NCI-H460 (cell line): ENCODE measurements around the gene DICER1. TPM values are rescaled to one million over a fixed set of nuclear protein-coding genes. Genes with fewer than 3 reads are reported as not detected.

ENCODE experiments used
- DNase-seq: peaks from one replicate; pipeline ENCODE4 v3.0.0-alpha.2; 2016; ENCODE audit warnings: low read depth; ENCODE audit errors: extremely low read depth
- small RNA-seq, 2 experiments: library from RNA; depleted of rRNA; stranded (forward); fragments of <200 nt; gene quantifications; one replicate each; pipeline ENCODE3, GENCODE V24; 2014
- total RNA-seq: library from RNA; depleted of rRNA; stranded (reverse); fragments of >200 nt; shearing (Covaris generic); gene quantifications from 2 replicates; pipeline ENCODE4 v1.2.3, GENCODE V29; 2014; rRNA removed

DICER1 gene
- total RNA-seq, 1 experiment from 2014 or later: 32.8 TPM

DNA sequence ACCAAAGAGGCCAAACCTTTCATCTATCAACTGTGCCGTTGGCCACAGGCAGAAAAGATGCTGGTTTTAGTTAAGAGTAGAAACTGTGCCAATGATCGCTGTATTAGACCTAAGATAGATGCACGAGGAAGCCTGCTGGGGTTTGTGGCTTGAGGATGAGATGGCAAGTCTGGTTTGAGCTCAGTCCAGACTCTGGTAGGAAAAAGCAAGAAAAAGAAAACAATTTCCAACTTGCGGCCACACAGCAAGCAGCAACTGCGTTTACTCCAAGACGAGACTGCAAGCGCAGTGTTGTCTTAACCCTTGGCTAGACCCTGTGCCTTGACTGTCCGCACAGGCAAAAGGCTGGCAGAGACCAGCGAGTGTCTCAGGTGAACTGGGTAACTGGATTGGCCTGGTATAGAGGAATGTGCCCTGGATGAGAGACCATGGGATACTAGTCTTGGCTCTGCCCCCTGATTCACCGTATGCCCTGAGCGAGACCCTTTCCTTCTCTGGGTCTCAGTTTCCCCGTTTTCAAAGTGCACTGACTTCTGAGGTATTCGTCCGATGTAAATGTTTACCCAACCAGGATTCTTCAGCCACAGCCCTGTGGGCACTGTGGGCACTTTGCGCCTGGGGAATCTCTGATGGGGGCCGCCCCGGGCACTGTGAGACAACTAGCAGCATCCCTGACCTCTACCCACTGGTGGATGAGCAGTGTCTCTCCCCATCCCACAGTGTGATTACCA is 113.4 kb downstream of the DICER1 start:
- DNase-seq: no peak

DNA sequence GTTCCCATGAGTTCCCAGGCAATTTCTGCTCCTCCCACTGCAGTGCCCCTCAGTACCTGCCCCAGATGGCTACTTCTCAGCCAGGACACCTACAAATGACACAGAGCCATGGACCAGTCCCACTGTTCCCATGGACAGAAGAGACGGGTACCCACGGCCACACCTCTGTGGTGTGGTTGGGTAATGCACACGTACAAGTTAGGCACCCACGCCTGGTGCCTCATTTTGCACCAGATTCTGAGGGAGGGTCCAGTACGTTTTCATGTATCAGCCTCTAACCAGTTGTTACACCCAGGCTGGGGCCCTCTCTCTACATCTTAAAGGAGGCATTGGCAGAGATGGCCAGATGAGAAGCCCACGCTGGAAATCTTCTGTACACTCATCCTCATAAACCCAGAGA is 114.0 kb downstream of the DICER1 start:
- no peak for DNase-seq

DNA sequence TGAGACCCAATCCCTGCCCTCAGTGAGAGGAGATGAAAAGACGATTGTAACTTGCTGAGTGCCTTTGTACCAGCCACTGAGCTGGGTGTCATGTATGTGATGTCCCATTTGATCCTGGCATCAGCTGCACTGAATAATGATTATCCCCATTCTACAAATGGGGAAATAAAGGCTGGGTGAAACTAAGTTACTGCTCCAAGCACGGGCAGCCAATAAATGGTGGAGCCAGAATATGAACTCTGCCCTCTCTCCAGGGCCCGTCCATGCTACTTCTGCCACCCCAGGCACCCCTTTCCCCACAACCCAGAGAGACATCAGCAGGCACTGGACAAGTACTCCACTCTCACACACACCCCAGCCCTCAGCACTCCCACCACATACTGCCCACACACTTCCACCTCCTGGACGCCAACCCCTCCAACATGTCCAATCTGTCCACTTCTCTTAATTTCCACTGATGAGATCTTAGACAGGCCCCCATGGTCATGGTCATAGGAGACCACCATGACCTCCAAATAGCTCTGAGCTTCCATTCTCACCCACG is 115.8 kb downstream of the DICER1 start:
- DNase-seq: no peak

DNA sequence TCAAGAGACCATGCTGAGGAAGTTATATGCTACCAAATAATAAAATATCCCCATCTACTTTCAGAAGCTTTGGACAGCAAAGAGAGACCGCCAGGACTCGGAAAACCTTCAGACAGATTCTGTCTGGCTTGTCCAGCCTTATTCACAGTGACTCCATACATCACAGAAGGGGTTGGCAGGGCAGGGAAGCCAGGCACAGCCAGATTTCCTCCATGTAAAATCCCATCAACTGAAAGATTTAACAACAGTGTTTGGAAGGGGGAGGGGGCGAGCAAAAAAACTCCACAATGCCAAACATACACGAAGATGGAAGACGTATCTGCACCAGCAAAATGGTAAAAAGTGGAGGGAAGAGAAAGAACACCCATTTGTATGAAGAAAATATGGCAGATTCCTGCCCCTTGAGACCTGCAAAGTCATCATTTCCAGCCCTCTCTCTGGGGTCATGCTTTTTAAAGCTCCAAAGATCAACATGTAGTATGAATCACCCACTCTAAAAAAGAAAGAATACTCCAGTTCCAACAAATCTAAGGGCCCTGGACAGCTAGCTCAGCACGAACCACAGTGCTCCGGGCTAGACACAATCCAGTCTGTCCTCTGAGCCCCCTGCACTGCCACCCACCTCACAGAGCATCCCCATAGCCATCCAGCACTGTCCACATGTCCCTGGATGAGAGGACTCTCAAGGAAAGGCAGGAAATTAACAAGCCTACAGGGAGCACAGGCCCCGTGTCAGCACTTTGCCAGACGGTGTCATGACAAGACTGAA is 116.4 kb downstream of the DICER1 start:
- no peak for DNase-seq

DNA sequence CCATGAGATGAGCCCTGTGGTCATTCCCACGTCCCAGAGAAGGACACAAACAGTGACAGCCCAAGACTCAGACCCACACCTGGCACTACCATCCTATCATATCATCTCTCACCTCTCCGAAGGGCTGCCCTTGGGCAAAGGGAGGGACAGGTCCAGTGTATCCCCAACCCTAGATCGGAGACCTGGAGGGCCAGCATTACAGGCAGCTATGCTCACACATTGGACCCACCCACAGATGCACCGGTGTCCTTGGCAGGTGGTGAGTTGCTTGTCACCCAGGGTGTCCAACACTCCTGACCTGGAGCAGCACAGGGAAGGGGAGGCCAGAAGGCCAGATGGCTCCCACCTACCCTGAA is 117.4 kb downstream of the DICER1 start:
- DNase-seq: no peak

DNA sequence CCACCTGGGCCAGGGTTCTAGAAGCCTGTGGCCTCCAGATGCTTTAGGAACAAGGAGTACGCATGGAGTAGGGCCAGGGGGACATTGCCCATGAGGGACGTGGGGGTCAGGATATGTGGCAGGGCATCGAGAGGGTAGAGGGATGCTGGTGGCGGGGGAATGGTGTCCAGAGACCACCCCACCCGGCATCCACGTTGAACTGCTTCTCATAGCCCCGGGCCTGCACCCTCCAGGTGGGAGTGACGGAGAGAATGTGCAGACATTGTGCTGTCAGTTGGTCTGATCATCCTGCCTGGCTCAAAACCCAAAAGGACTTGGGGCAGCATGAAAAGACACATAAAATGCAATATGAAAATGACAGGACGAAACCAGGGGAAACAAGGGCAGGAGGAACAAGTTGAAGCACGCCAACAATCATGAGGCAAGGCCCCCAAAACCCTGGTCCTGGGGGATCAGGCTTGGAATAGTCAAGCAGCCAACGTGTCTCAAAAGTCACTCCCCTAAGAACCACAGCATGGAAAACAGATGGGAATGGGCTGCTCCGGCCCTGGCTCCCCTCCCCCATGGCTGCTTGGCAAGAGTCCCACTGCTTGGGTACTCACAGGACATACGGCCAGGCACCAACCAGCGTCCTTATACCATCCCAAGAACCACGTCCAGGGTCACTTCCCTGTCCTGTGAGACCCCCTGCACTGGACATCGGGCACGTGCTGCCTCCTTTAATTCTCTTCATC is 117.9 kb downstream of the DICER1 start:
- no peak for DNase-seq

DNA sequence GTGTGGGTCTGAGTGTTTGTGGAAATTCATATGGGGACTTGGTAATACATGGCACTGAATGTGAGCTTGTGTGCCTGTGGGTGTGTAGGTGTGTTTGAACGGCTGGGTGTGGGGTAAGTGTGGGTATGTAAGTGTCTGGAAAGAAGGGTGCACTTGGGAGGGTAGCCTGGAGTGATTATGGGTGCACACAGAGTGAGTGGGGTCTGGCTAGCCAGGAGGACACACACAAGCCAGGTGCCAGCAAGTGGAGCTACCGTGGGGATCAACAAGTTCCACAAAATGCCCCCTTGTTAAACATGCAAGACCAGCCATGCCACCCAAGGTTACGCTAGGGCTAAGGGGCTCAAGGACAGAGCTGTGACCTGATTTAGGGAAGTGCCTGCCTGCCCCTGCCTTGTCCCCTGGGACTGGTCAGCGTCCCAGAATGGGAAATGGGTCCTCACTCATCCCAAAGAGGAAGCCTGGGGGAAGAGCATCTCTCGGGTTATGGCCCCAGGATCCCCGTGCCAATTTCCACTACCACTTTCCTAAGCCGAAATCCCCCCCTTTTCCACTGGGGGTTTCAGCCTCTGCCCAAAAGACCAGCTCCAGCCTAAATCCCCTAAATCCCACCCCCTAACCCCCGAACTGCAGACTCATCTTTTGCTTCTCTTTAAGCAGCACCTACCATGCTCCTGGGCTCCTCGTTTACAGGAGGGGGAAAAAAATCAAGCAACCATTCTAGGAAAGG is 118.6 kb downstream of the DICER1 start:
- no peak for DNase-seq

DNA sequence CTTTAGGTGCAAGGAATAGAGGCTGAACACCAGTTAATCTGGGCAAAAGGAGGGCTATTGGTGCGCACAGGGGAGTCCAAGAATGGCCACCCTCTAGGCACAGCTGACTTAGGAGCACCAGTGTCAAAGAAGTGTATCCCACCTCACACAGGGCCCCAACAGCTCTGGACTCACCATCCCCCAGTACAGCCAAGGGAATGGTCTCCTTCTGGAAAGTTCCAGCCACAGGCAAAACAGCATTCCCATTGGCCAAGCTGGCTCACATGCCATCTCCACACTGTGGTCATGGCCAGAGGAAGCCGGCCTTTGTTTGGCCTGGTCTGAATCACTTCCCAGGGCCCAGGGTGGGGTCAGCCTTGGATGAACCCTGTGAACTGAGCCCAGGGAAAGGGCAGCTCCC is 120.1 kb downstream of the DICER1 start:
- no peak for DNase-seq

Small RNAs within 50 kb of the gene (small RNA-seq; reads per million reads assigned to genes)
- gene MIR3173: 0 to 0.18 reads per million in 2 experiments

Other genes starting within 250 kb of the DICER1 start
- 6.8 and 9.0 TPM in 2 replicates for gene CLMN, start 162.4 kb upstream of the DICER1 start, total RNA-seq